Activated T-cell treated with anti-CD3 and anti-CD28 coated beads for 1 hour (primary cell): ENCODE data around the gene UBE2E2.
"Not testable (repeated sequence)": the region's sequence is repeated elsewhere in the genome, so short reads cannot be mapped to it uniquely, and the experiment has no call there.

Source experiments
- DNase-seq: peaks from one replicate; pipeline ENCODE4 v3.0.0-alpha.2; 2020; ENCODE audit warnings: low read depth

The UBE2E2 gene

GRCh38 chr3:23588547-23588946 is 385.4 kb downstream of the UBE2E2 start:
- no peak for DNase-seq

GRCh38 chr3:23589602-23590001 is 386.5 kb downstream of the UBE2E2 start:
- no peak for DNase-seq

GRCh38 chr3:23590424-23591273 is 387.5 kb downstream of the UBE2E2 start:
- DNase-seq: no peak

GRCh38 chr3:23591374-23591773 is 388.2 kb downstream of the UBE2E2 start:
- DNase-seq: no peak

GRCh38 chr3:23592961-23593931 is 390.1 kb downstream of the UBE2E2 start:
- no peak for DNase-seq

GRCh38 chr3:23594066-23594465 is 390.9 kb downstream of the UBE2E2 start:
- no peak for DNase-seq

- no peak for DNase-seq
Measured at GRCh38 chr3:23594894-23595670, 392.0 kb downstream of the UBE2E2 start.

GRCh38 chr3:23595851-23596250 is 392.7 kb downstream of the UBE2E2 start:
- no peak for DNase-seq

- no peak for DNase-seq
Measured at GRCh38 chr3:23600167-23600871, 397.2 kb downstream of the UBE2E2 start.

- no peak for DNase-seq
Measured at GRCh38 chr3:23601091-23601822, 398.1 kb downstream of the UBE2E2 start.

GRCh38 chr3:23602971-23603370 is 399.8 kb downstream of the UBE2E2 start:
- DNase-seq: no peak

GRCh38 chr3:23607184-23607847 is 404.2 kb downstream of the UBE2E2 start:
- no peak for DNase-seq

GRCh38 chr3:23608650-23609049 is 405.5 kb downstream of the UBE2E2 start:
- DNase-seq: no peak

- DNase-seq: no peak
Measured at GRCh38 chr3:23611737-23612295, 408.7 kb downstream of the UBE2E2 start.

GRCh38 chr3:23612296-23612891 is 409.3 kb downstream of the UBE2E2 start:
- DNase-seq: no peak

GRCh38 chr3:23615068-23615467 is 411.9 kb downstream of the UBE2E2 start:
- DNase-seq: no peak

- not testable (repeated sequence) for DNase-seq
Measured at GRCh38 chr3:23618475-23618874, 415.3 kb downstream of the UBE2E2 start.

GRCh38 chr3:23619705-23620637 is 416.8 kb downstream of the UBE2E2 start:
- DNase-seq: no peak
